ENCODE data around the gene DYNLL2.

DNA sequence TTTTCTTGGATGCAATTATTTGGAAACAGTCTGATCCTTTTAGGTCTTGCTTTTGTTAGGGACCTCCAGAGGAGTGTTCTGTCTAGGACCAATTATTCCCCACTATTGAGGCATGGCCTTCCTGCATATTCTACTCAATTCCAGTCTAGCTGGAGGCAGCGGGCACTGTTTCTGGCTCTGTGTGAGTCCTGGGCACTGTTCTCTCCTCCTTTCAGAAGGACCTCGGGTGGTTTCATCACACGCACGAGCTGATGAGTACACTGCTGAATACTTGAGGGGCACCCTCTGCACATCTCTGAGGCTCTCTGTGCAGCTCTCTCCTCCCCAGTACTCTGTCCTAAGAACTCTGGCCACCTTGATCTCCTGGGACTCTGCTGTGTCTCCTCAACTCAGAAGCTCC lies 30.7 kb downstream of the DYNLL2 start:
- TF ChIP-seq POLR2AphosphoS5 (IDR thresholded peaks at IDR 0.05) (no peak), POLR2A (IDR thresholded peaks at IDR 0.05) (no peak)
